CMK (cell line): ENCODE results near the gene MAFG.
A peak's percentile ranks its signal among the peaks of the same experiment; 100 is the strongest.

Experiments
- DNase-seq: peaks from one replicate; pipeline ENCODE4 v3.0.0-alpha.2; 2010; ENCODE audit warnings: low read depth

The MAFG gene

DNA sequence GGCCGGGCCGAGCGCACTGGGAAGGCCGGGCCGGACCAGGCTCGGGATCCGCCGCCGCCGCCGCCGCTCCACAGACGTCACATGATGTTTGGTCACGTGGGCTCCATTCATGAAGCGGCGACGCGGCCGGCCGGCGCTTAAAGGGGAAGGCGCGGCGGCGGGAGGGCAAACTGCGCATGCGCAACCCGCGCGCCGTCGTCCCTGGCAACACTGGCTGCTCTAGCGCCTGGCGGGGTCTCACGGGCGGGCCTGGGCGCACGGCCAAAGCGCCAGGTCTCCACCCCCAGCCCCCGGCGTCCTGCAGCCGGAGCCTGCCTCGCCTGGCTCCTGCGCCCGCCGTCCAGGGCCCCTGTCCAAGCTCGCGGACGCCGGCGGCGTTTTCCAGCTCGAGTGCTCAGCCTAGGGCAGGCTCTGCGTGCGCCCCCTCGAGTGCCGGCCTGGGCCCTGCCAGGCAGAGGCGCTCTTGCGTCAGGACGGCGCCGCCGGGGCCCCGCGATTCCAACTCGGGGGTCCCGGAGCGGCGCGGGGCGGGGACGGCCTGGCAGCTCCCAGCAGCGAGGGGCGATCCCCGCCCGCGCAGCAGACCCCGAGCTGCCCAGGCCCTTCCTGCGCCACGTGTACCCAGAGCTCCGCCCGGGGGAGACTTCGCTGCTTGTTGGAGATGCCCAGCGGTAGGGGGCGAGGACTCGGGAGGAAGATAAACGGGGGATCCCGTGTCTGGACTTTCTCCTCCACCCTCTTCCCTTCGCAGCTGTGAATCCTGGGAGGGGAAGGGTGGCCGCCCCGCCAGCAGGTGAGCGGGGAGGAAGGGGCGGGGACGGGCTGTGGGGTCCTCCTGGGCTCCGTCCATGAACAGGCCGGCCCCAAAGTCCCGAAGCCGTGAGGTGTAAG, at the start of gene MAFG:
Gene MAFG (minus strand): TSS at position 83 of the 891 bp plus-strand sequence. CDS start 4,550 bp downstream, outside the sequence.
- DNase-seq, result peak; percentile 77

GRCh38 chr17:81976332-81977210, 49.0 kb upstream of the MAFG start:
- DNase-seq, result no peak

GRCh38 chr17:81973432-81973831, 45.9 kb upstream of the MAFG start:
- no peak for DNase-seq

- DNase-seq, result no peak
Measured at GRCh38 chr17:81968850-81969812, 41.6 kb upstream of the MAFG start.

GRCh38 chr17:81968396-81968745, 40.8 kb upstream of the MAFG start:
- DNase-seq, result no peak

GRCh38 chr17:81967533-81968395, 40.2 kb upstream of the MAFG start:
- DNase-seq, result no peak

- DNase-seq, result no peak
Measured at GRCh38 chr17:81967244-81967532, 39.7 kb upstream of the MAFG start.

DNA sequence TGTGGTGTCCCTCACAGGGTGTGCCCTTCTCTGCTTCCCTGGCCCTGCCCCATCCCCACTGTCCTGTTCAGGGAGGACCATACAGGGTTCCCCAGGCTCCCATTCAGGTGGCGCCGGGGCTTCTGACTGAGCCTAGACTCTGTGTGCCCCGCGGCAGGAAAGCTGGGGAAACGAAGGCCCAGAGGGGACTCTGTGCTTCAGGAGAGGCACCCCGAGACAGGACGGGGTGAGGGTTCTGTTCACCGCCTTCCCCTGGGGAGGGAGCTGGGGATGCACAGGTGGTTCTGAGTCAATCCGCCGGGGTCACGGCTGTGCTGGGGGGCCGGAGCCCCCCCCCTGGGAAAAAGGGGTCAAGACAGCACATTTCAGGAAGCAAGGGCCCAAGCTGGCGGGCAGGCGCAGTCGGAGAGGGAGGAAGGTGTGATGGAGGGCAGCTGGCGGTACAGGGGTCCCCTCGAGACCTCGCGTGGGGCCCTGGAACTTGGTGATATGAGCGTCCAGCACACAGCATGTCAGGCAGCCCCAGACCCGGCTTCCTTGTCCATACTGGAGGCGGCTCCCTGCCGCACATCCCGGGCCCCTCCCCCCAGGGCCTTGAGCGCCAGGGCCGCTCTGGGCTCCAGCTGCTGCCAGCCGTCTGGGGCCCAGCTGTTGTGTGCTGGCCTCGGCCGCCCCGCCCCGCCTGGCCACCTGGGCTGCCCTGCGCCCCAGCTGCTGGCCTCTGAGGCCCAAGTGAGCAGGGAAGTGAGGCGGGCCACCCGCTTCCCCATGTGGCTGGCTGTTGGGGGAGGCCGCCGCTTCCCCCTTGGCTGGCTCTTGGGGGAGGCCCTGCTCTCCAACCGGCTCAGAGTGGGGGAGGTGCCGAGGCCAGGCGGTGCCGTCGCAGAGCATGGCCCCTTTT, 39.1 kb upstream of the MAFG start:
- peak; percentile 62 for DNase-seq

DNA sequence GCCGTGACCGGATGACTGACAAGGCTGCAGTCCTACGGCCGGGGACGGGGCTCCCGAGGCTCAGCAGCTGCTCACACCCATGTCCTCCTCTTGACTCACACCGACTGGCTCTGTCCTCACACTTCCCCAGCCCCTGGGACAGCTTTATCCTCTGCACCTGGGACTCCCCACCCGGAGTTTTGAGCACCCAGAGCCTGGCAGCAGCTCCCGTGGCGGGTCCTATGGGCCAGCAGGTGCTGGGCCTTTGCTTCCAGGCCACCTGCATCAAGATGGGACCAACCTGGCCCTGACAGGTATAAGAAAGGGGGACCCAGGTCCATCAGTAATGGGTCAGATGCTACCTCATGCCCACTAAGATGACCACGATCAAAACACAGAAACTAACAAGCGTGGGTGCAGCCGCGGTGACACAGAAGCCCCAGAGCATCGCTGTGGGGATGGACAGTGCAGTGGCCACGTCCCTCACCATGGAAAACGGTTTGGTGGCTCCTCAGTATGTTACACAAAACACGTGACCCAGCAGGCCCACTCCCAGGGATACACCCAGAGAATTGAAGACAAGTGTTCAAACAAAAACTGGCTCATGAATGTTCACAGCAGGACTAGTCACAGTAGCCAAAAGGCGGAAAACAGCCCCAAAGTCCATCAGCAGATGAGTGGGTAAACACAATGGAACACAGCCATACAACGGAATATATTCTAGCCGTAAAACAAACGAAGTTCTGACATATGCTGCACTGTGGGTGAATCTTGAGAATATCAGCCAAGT, 36.7 kb upstream of the MAFG start:
- DNase-seq, result no peak

DNA sequence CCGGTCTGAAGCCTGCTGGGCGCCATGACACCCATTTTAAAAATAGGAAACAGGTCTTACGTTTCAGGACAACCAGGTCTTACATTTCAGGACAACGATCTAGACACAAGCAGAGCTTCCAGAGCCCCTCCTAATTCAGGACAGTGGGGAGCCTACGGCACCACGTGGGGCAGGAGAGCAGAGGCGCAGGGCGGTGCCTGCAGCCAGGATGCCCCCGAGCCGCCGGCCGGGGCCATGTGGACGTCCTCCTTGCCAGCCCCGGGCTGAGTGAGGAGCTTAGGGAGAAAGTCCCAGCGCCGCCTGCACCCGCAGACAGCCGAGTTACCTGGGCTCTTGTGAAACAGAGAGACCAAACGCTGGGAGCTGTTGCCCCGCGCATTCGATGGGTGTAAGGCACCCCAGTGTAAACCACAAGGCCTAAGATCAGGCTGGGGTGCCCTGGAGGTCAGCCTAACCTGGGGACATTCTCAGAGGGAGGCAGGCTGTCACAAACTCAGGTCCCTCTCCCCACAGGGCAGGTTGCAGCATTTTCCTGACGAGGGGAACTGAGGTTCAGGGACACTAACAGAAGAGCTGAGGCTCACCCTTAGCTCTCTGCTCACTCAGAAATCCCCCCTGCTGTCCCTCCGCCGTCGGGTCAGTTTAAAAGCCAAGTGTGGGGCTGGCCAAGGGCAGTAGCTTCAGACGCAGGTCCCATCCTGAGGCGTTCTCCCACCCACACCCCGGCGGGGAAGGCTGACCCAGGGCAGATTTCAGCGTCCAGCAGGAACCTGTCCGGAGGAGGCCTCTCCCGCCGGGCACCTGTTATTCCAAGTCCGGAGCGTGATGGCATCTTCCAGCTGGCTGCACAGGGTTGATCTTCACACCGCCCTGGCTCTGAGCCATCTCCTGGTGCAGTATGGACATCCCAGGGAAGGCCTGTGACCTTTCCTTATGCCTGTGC, 35.2 kb upstream of the MAFG start:
- DNase-seq, result no peak

DNA sequence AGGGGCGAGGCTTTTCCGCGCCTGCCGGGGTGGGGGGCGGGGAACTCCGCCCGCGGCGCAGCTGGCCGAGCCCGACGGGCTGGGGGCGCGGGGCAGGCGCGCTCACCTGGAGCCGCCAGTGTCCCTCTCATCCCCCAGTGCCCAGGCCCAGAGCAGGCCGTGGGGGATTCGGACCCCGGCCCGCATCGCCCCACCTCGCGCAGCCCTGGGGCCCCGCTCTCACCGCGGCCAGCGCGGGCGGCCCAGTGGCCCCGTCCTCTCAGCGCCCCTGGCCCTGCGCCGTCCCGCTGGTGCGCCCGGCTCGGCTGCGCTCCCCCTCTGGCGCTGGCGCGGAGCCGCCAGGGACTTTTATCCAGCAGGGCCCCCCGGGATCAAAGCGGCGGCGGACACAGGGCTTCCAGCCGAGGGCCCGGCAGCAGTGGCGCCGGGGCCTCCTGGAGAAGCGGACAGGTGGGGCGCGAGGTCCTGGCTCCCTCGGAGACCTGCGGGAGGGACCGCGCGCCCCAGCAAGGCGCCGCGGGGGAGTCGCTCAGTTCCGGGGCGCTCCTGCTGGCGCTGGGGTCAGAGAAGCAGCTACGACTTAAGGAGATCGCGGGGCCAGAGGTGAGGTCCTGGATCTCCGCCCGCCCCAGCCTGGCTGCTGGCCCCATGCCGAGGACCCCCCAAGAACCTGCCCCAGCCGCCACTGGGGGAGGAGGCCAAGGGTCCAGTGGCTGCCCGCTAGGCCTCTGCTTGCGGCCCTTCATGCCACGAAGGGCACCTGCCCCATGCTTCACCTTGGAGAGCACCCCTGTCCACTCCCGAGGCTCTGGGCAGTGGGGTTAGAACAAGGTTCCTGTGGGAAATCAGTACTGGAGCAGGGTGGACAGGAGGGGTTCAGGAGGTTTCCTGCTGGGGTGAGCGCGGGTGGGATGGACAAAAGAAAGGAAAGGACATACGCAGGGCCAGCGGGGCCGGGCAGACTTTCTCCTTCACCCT, 34.3 kb upstream of the MAFG start:
- no peak for DNase-seq

DNA sequence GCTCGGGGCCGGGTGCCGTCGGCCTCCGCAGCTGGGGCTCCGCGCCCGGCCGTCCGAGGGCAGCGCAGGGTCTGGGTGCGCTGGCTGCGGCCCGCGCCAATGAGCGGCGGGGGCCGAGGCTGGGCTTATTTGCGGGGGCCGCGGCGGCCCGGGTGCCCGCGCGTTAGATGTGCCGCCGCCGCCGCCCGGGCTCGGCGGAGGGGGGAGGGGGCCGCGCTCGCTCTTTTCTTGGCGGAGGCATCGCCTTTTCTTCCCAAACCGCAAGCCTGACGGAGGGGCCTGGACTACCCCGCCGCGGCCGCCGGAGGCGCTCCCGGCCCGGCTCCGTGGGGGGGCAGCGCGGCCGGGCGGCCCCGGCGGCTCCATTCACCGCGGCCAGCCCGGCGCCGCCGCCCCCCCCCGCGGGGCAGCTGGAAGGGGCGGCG, 33.6 kb upstream of the MAFG start, which contains the start of gene NOTUM:
Gene NOTUM (minus strand): TSS at position 101 of the 425 bp plus-strand sequence. CDS start 278 bp downstream, outside the sequence.
- no peak for DNase-seq

GRCh38 chr17:81960130-81960958, 32.8 kb upstream of the MAFG start:
- no peak for DNase-seq

GRCh38 chr17:81959362-81960129, 32.0 kb upstream of the MAFG start:
- DNase-seq, result no peak
